ENCODE results near the gene IFNL4. TPM values are rescaled to one million over a fixed set of nuclear protein-coding genes. Genes with fewer than 3 reads are reported as not detected.

The IFNL4 gene
- total and polyA plus RNA-seq, 2 of the 13 experiments (the other 11 are each of a cell fraction or from before 2014, with no cell fraction given): not detected

GRCh38 chr19:39232708-39233107 is 15.9 kb downstream of the IFNL4 start:
- Histone ChIP-seq H3K9me3 (ENCODE audit: low read length) (no peaks in the 10 kb centered on the region), H3K4me2 (ENCODE audit: low read depth, low read length) (no peak overlapping the region), H3K27ac (ENCODE audit: extremely low read length, insufficient read depth, low read length) (no peak overlapping the region), H3K9ac (ENCODE audit: insufficient read depth, low read depth, low read length) (no peak overlapping the region), H3K27me3 (ENCODE audit: control insufficient read depth in 1 of 2, insufficient read depth in 2 of 2, low read length in 2 of 2) (no peaks in the 10 kb centered on the region; a peak in 1 of 5 replicates), H3K4me3 (replicated peaks in 1 of 3; ENCODE audit: insufficient read depth in 1 of 3, low read depth in 2 of 3, low read length in 3 of 3) (no peak overlapping the region), H3K79me2 (ENCODE audit: insufficient read depth, low read length) (no peaks in the 10 kb centered on the region), H3K36me3 (replicated peaks in 1 of 2; ENCODE audit: control insufficient read depth in 1 of 2, insufficient read depth in 2 of 2, low read length in 2 of 2) (no peaks in the 10 kb centered on the region), H3K4me1 (ENCODE audit: insufficient read depth, low read length) (peaks cover 4% of the 10 kb centered on the region; the same call in 1 of the 2 replicates), H2AFZ (ENCODE audit: low read length) (no peak overlapping the region), H4K20me1 (ENCODE audit: insufficient read depth, low read length) (no peaks in the 10 kb centered on the region)
- FAIRE-seq (no peak), DNase-seq (ENCODE audit: low spot score) (no peak), ATAC-seq (no peak)
- ChIA-PET CTCF (ENCODE audit: low intra/inter-chr PET ratio, low total read pairs) (no interaction called here), POLR2A (no interaction called here)
- TF ChIP-seq GZF1 (CRISPR knock-in tag; IDR thresholded peaks at IDR 0.05): no peak
- TF ChIP-seq ZNF160 (CRISPR knock-in tag; IDR thresholded peaks at IDR 0.05): no peak
- no peak for TF ChIP-seq KMT2A (CRISPR knock-in tag; IDR thresholded peaks at IDR 0.05)
- TF ChIP-seq ZNF572 (CRISPR knock-in tag; IDR thresholded peaks at IDR 0.05): no peak
- no peak for TF ChIP-seq ZNF224 (CRISPR knock-in tag; IDR thresholded peaks at IDR 0.05)
- TF ChIP-seq ZFY (CRISPR knock-in tag; IDR thresholded peaks at IDR 0.05): no peak
- no peak for TF ChIP-seq EZH2 (conservative IDR thresholded peaks at IDR 0.05; ENCODE audit: low read depth, low read length)
- no peak for TF ChIP-seq ZSCAN30 (CRISPR knock-in tag; IDR thresholded peaks at IDR 0.05)
- no peak for TF ChIP-seq NFIB (CRISPR knock-in tag; IDR thresholded peaks at IDR 0.05; ENCODE audit: borderline replicate concordance)
- in situ Hi-C loops (cut with HindIII; ENCODE audit: extremely low pct_ligation_motif_present, low pct_unique_long_range_greater_than_20kb): no loop called here
- BruUV-seq (replicated peaks): no TSS peak
- intact Hi-C loops (cut with micrococcal nuclease; ENCODE audit: unreplicated experiment): no loop called here
- 7% methylated on average over 3 of the region's 5 CpGs for WGBS (ENCODE audit: low lambda C conversion rate)

GRCh38 chr19:39230096-39230764 is 18.4 kb downstream of the IFNL4 start:
- POLR2A ChIA-PET: no interaction called here
- BruUV-seq (replicated peaks): no TSS peak

More at GRCh38 chr19:39230096-39230764, 18.4 kb downstream of the IFNL4 start:
- no peak overlapping the region for H3K4me2 ChIP-seq (ENCODE audit: low read depth, low read length)
- CTCF ChIA-PET (ENCODE audit: low intra/inter-chr PET ratio, low total read pairs): no interaction called here
- no peak for FAIRE-seq
- no peaks in the 10 kb centered on the region for H4K20me1 ChIP-seq (ENCODE audit: insufficient read depth, low read length)
- intact Hi-C loops (cut with micrococcal nuclease; ENCODE audit: unreplicated experiment): no loop called here
- H3K27me3 ChIP-seq (ENCODE audit: control insufficient read depth in 1 of 2, insufficient read depth in 2 of 2, low read length in 2 of 2): no peaks in the 10 kb centered on the region; a peak in 1 of 5 replicates
- in situ Hi-C loops (cut with HindIII; ENCODE audit: extremely low pct_ligation_motif_present, low pct_unique_long_range_greater_than_20kb): no loop called here
- H3K36me3 ChIP-seq (replicated peaks in 1 of 2; ENCODE audit: control insufficient read depth in 1 of 2, insufficient read depth in 2 of 2, low read length in 2 of 2): no peaks in the 10 kb centered on the region
- no peaks in the 10 kb centered on the region for H3K4me1 ChIP-seq (ENCODE audit: insufficient read depth, low read length)
- H3K9ac ChIP-seq (ENCODE audit: insufficient read depth, low read depth, low read length): no peak overlapping the region
- no peak overlapping the region for H3K4me3 ChIP-seq (replicated peaks in 1 of 3; ENCODE audit: insufficient read depth in 1 of 3, low read depth in 2 of 3, low read length in 3 of 3)
- H2AFZ ChIP-seq (ENCODE audit: low read length): no peak overlapping the region
- 4% methylated on average over 2 of the region's 2 CpGs for WGBS (ENCODE audit: low lambda C conversion rate)
- H3K79me2 ChIP-seq (ENCODE audit: insufficient read depth, low read length): no peaks in the 10 kb centered on the region
- no peaks in the 10 kb centered on the region for H3K9me3 ChIP-seq (ENCODE audit: low read length)
- no peak for TF ChIP-seq MIER3 (CRISPR knock-in tag; IDR thresholded peaks at IDR 0.05; ENCODE audit: borderline replicate concordance)
- peak; percentile 52; the same call in 1 of the 2 replicates for TF ChIP-seq CREB1 (IDR thresholded peaks at IDR 0.05)
- no peak for TF ChIP-seq CREB1 (CRISPR knock-in tag; IDR thresholded peaks at IDR 0.05)
- TF ChIP-seq ATF7 (IDR thresholded peaks at IDR 0.05): peak; percentile 99
- no peak for TF ChIP-seq ATF7 (CRISPR knock-in tag; IDR thresholded peaks at IDR 0.05)
- no peak for ATAC-seq
- DNase-seq (ENCODE audit: low spot score): no peak
- H3K27ac ChIP-seq (ENCODE audit: extremely low read length, insufficient read depth, low read length): no peak overlapping the region

Measured in HepG2 (cell line).